Stimulated activated naive B cell treated with anti-CD40 and anti-IgM and Interleukin-4, amounts not matched to agents 10 μg/mL and 1 μg/mL and 100 μg/mL, for 72 hours (primary cell): ENCODE data around the gene POU4F3.

ENCODE experiments used
- ATAC-seq, 2 donors: fragments of 150-1000 bp; cut with Tn5 transposase; replicated peaks; 2 replicates each; pipeline ENCODE4 v1.10.0; 2021; ENCODE audit warnings: moderate library complexity in 1 of 2
- DNase-seq: peaks from one replicate; pipeline ENCODE4 v3.0.0; 2021
- H3K27ac Mint-ChIP-seq: one replicate; pipeline ENCODE4 v1.8.0; 2022; ENCODE audit warnings: mild to moderate bottlenecking, mixed read lengths
- H3K27me3 Mint-ChIP-seq, 2 donors: one replicate each; pipeline ENCODE4 v1.8.0; 2022; ENCODE audit warnings: mixed read lengths in 2 of 2
- H3K36me3 Mint-ChIP-seq, 2 donors: one replicate each; pipeline ENCODE4 v1.8.0; 2022; ENCODE audit warnings: mixed read lengths in 2 of 2, mild to moderate bottlenecking in 1 of 2
- H3K4me1 Mint-ChIP-seq, 2 donors: one replicate each; pipeline ENCODE4 v1.8.0; 2022; ENCODE audit warnings: mixed read lengths in 2 of 2, mild to moderate bottlenecking in 1 of 2
- H3K4me3 Mint-ChIP-seq, 2 donors: one replicate each; pipeline ENCODE4 v1.8.0; 2022; ENCODE audit warnings: mild to moderate bottlenecking in 2 of 2, mixed read lengths in 2 of 2, moderate library complexity in 1 of 2
- H3K9me3 Mint-ChIP-seq, 2 donors: one replicate each; pipeline ENCODE4 v1.8.0; 2022; ENCODE audit warnings: mixed read lengths in 2 of 2, mild to moderate bottlenecking in 1 of 2

Gene POU4F3

GRCh38 chr5:146344155-146345118, 5.8 kb downstream of the POU4F3 start:
- ATAC-seq (no peak), DNase-seq (no peak)
- Mint-ChIP-seq H3K9me3 (peaks cover 0 to 5% of the 10 kb centered on the region in 2 donors), H3K4me3 (peak overlapping the region in 1 of 2 donors; percentile 32), H3K4me1 (peaks cover 27 to 47% of the 10 kb centered on the region in 2 donors), H3K36me3 (peaks cover 0 to 5% of the 10 kb centered on the region in 2 donors), H3K27me3 (peaks cover 70 to 87% of the 10 kb centered on the region in 2 donors), H3K27ac (no peak overlapping the region)

GRCh38 chr5:146345240-146345577, 6.6 kb downstream of the POU4F3 start:
- Mint-ChIP-seq H3K27ac (no peak overlapping the region), H3K4me1 (peaks cover 21 to 39% of the 10 kb centered on the region in 2 donors), H3K27me3 (peaks cover 62 to 80% of the 10 kb centered on the region in 2 donors), H3K9me3 (peaks cover 0 to 3% of the 10 kb centered on the region in 2 donors), H3K4me3 (peak overlapping the region; percentile 73 to 75), H3K36me3 (peaks cover 0 to 3% of the 10 kb centered on the region in 2 donors)
- DNase-seq (no peak), ATAC-seq (no peak)

GRCh38 chr5:146345578-146346366, 7.1 kb downstream of the POU4F3 start:
- Mint-ChIP-seq H3K4me1 (peaks cover 21 to 34% of the 10 kb centered on the region in 2 donors), H3K4me3 (peak overlapping the region; percentile 73 to 75), H3K27me3 (peaks cover 61 to 74% of the 10 kb centered on the region in 2 donors), H3K36me3 (peaks cover 0 to 3% of the 10 kb centered on the region in 2 donors), H3K27ac (peak overlapping the region; percentile 80), H3K9me3 (no peaks in the 10 kb centered on the region)
- DNase-seq (no peak), ATAC-seq (no peak)

GRCh38 chr5:146357126-146357525, 18.5 kb downstream of the POU4F3 start:
- no peaks in the 10 kb centered on the region for H3K4me1 Mint-ChIP-seq
- DNase-seq (no peak), ATAC-seq (no peak)
- no peak overlapping the region for H3K27ac Mint-ChIP-seq
- H3K9me3 Mint-ChIP-seq = no peaks in the 10 kb centered on the region
- H3K36me3 Mint-ChIP-seq = no peaks in the 10 kb centered on the region
- H3K4me3 Mint-ChIP-seq = no peak overlapping the region
- H3K27me3 Mint-ChIP-seq = peaks cover 12 to 28% of the 10 kb centered on the region in 2 donors

GRCh38 chr5:146359836-146360235, 21.2 kb downstream of the POU4F3 start:
- no peak for ATAC-seq

GRCh38 chr5:146363161-146363874, 24.7 kb downstream of the POU4F3 start:
- Mint-ChIP-seq H3K4me3 (no peak overlapping the region), H3K4me1 (no peaks in the 10 kb centered on the region), H3K36me3 (no peaks in the 10 kb centered on the region), H3K27ac (no peak overlapping the region), H3K27me3 (peaks cover 28 to 32% of the 10 kb centered on the region in 2 donors), H3K9me3 (no peaks in the 10 kb centered on the region)
- no peak for DNase-seq
- ATAC-seq = no peak

More at GRCh38 chr5:146359836-146360235, 21.2 kb downstream of the POU4F3 start:
- DNase-seq = no peak
- Mint-ChIP-seq H3K27ac (no peak overlapping the region), H3K4me1 (no peaks in the 10 kb centered on the region), H3K4me3 (no peak overlapping the region), H3K36me3 (no peaks in the 10 kb centered on the region), H3K9me3 (no peaks in the 10 kb centered on the region), H3K27me3 (peaks cover 18 to 28% of the 10 kb centered on the region in 2 donors)

GRCh38 chr5:146365618-146366017, 27.0 kb downstream of the POU4F3 start:
- H3K27ac Mint-ChIP-seq = no peak overlapping the region
- H3K4me1 Mint-ChIP-seq = no peaks in the 10 kb centered on the region
- ATAC-seq = no peak
- no peaks in the 10 kb centered on the region for H3K36me3 Mint-ChIP-seq
- no peak overlapping the region for H3K4me3 Mint-ChIP-seq
- no peaks in the 10 kb centered on the region for H3K9me3 Mint-ChIP-seq
- H3K27me3 Mint-ChIP-seq = peaks cover 29 to 34% of the 10 kb centered on the region in 2 donors
- no peak for DNase-seq

GRCh38 chr5:146366904-146367303, 28.3 kb downstream of the POU4F3 start:
- Mint-ChIP-seq H3K9me3 (no peaks in the 10 kb centered on the region), H3K27me3 (peaks cover 28% of the 10 kb centered on the region in 2 donors), H3K4me3 (no peak overlapping the region), H3K36me3 (no peaks in the 10 kb centered on the region), H3K27ac (no peak overlapping the region), H3K4me1 (no peaks in the 10 kb centered on the region)
- DNase-seq (no peak), ATAC-seq (no peak)

- no peak for ATAC-seq
- Mint-ChIP-seq H3K4me3 (no peak overlapping the region), H3K9me3 (no peaks in the 10 kb centered on the region), H3K27me3 (peaks cover 26 to 30% of the 10 kb centered on the region in 2 donors), H3K4me1 (no peaks in the 10 kb centered on the region), H3K36me3 (no peaks in the 10 kb centered on the region), H3K27ac (no peak overlapping the region)
- DNase-seq = no peak
Measured at GRCh38 chr5:146368137-146368536, 29.5 kb downstream of the POU4F3 start.

GRCh38 chr5:146369691-146370090, 31.1 kb downstream of the POU4F3 start:
- Mint-ChIP-seq H3K36me3 (no peaks in the 10 kb centered on the region), H3K27me3 (peaks cover 23 to 43% of the 10 kb centered on the region in 2 donors), H3K4me1 (no peaks in the 10 kb centered on the region), H3K27ac (no peak overlapping the region), H3K9me3 (no peaks in the 10 kb centered on the region), H3K4me3 (no peak overlapping the region)
- no peak for ATAC-seq
- DNase-seq = no peak

GRCh38 chr5:146376821-146377220, 38.2 kb downstream of the POU4F3 start:
- no peaks in the 10 kb centered on the region for H3K4me1 Mint-ChIP-seq
- H3K4me3 Mint-ChIP-seq = no peak overlapping the region
- peaks cover 2 to 3% of the 10 kb centered on the region in 2 donors for H3K9me3 Mint-ChIP-seq
- no peaks in the 10 kb centered on the region for H3K36me3 Mint-ChIP-seq
- peaks cover 13 to 37% of the 10 kb centered on the region in 2 donors for H3K27me3 Mint-ChIP-seq
- no peak for ATAC-seq
- no peak for DNase-seq
- no peak overlapping the region for H3K27ac Mint-ChIP-seq

GRCh38 chr5:146378986-146379385, 40.3 kb downstream of the POU4F3 start:
- Mint-ChIP-seq H3K27ac (no peak overlapping the region), H3K36me3 (no peaks in the 10 kb centered on the region), H3K9me3 (peaks cover 2 to 3% of the 10 kb centered on the region in 2 donors), H3K4me1 (no peaks in the 10 kb centered on the region), H3K27me3 (peaks cover 13 to 28% of the 10 kb centered on the region in 2 donors), H3K4me3 (no peak overlapping the region)
- DNase-seq = no peak
- no peak for ATAC-seq

GRCh38 chr5:146380714-146381113, 42.1 kb downstream of the POU4F3 start:
- Mint-ChIP-seq H3K36me3 (no peaks in the 10 kb centered on the region), H3K4me1 (no peaks in the 10 kb centered on the region), H3K4me3 (no peak overlapping the region), H3K27ac (no peak overlapping the region), H3K27me3 (peaks cover 13 to 20% of the 10 kb centered on the region in 2 donors), H3K9me3 (peaks cover 2% of the 10 kb centered on the region in 2 donors)
- DNase-seq = no peak
- no peak for ATAC-seq

GRCh38 chr5:146388386-146388785, 49.7 kb downstream of the POU4F3 start:
- no peaks in the 10 kb centered on the region for H3K36me3 Mint-ChIP-seq
- no peaks in the 10 kb centered on the region for H3K9me3 Mint-ChIP-seq
- no peaks in the 10 kb centered on the region for H3K4me1 Mint-ChIP-seq
- no peak overlapping the region for H3K4me3 Mint-ChIP-seq
- no peak overlapping the region for H3K27ac Mint-ChIP-seq
- ATAC-seq (no peak), DNase-seq (no peak)
- H3K27me3 Mint-ChIP-seq = no peaks in the 10 kb centered on the region
